RWPE1 (cell line): ENCODE data around the gene CALML6.

Experiments
- CTCF ChIA-PET: fragments of 350-600 bp; sonication (Branson Sonifier 250); formaldehyde crosslinking; extraction: SDS; loops from one replicate; lab custom pipeline; 2021; lab: Yijun Ruan, JAX
- POLR2A ChIA-PET: fragments of 400-600 bp; formaldehyde crosslinking; extraction: SDS; loops from one replicate; lab custom pipeline; 2020; ENCODE audit warnings: antibody characterized with exemption; ENCODE audit not compliant: low non-redundant PET; lab: Yijun Ruan, JAX
- DNase-seq: peaks from one replicate; pipeline ENCODE4 v3.0.0; 2012; ENCODE audit warnings: low spot score
- H3K27ac ChIP-seq: fragments of 450-650 bp; 2 replicates; pipeline ENCODE4 v1.5.1; 2017
- TF ChIP-seq, protein P1 (sequence below): fragments of 450-650 bp; conservative IDR thresholded peaks from 2 replicates; pipeline ENCODE4 v1.5.1; 2017; ENCODE audit warnings: low read depth, mild to moderate bottlenecking

The CALML6 gene

DNA sequence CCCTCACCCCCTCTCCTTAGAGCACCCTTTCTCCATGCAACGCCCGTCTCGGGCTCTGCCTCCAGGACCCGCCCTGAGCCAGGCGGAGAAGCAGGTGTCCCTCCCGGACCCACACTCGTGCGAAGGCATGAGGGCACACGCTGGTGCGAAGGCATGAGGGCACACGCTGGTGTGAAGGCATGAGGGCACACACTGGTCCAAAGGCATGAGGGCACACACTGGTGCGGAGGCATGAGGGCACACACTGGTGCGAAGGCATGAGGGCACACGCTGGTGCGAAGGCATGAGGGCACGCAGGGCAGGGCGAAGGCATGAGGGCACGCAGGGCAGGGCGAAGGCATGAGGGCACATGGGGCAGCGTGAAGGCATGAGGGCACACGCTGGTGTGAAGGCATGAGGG, 9.8 kb downstream of the CALML6 start:
- CTCF ChIA-PET: interaction anchor here (0.7 kb wide), 1 partner anchor 121 kb away, joined by 3 read pairs; no protein-coding TSS in a partner anchor
- no peak overlapping the region for H3K27ac ChIP-seq
- DNase-seq: no peak
- TF ChIP-seq, protein P1, sequence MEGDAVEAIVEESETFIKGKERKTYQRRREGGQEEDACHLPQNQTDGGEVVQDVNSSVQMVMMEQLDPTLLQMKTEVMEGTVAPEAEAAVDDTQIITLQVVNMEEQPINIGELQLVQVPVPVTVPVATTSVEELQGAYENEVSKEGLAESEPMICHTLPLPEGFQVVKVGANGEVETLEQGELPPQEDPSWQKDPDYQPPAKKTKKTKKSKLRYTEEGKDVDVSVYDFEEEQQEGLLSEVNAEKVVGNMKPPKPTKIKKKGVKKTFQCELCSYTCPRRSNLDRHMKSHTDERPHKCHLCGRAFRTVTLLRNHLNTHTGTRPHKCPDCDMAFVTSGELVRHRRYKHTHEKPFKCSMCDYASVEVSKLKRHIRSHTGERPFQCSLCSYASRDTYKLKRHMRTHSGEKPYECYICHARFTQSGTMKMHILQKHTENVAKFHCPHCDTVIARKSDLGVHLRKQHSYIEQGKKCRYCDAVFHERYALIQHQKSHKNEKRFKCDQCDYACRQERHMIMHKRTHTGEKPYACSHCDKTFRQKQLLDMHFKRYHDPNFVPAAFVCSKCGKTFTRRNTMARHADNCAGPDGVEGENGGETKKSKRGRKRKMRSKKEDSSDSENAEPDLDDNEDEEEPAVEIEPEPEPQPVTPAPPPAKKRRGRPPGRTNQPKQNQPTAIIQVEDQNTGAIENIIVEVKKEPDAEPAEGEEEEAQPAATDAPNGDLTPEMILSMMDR: no peak
- POLR2A ChIA-PET: no interaction called here

DNA sequence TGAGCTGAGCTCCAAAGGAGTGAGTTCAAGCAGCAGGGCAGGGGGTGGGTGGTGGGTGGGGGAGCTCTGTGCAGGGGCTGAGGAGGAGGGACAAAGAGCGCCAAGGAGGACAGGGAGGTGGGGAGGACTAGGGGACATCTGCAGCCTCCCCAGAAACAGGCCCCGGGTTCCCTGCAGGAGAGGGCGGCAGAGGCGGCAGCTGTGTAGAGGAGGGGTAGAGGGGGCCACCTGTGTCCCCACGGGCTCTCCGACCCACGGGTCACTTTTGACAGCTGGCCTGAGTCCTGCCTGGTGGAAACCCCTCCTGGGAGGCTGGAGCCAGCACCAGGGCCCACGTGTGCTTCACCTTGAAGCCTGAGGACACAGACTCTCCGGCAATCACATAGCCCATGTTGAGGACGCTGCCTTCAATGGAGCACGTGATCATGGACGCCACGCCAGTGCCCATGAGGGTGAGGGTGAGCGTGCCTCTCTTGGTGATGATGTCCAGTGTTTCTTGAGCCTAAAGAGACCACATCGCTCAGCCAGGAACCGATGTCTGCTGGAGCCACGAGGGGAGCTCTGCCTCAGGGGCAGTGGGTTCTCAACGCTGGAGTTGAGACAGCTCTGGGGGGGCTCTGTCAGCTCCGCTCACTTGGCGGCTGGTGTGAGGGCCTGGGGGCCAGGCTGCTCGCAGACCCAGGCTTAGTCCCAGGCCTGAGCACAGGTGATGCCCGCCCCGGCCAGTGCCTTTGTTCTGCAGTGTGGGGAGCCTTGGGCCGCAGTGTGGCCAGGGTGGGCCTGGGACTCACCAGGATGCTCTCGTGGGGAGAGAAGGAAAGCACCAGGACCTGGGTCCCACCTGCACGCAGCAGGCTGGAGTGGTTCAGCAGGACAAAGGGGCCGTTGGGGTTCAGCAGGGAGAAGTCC, 10.6 kb downstream of the CALML6 start:
- CTCF ChIA-PET: interaction anchor here (0.7 to 2.1 kb wide), 3 partner anchors 119 to 178 kb away, joined by 3 to 5 read pairs (median 3); no protein-coding TSS in a partner anchor
- DNase-seq: no peak
- H3K27ac ChIP-seq: no peak overlapping the region
- POLR2A ChIA-PET: no interaction called here
- TF ChIP-seq, protein P1: no peak

DNA sequence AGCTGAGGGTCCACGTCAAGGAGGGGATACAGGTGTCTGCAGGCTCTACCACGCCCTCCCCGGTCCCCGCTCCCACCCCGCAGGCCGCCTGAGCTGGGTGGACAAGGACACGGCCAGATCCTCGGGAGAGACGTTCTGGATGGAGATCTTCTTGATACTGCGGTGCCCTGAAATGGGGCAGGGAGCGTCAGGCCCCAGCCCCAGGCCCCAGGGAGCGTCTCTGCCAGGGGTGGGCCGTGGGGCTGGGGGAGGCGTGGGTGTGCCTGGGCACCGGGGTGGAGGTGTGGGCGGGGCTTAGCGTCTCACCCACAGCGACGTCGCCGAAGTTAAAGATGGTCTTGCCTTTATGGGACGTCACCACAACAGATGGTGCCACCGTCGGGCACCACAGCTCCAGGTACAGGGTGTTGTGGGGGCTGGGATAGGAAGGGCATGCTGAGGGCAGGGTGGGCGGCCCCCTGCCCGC, 11.3 kb downstream of the CALML6 start:
- TF ChIP-seq, protein P1: no peak
- ChIA-PET POLR2A (no interaction called here), CTCF (interaction anchor here (2.1 kb wide), 1 partner anchor 119 kb away, joined by 5 read pairs; no protein-coding TSS in a partner anchor)
- DNase-seq: no peak
- no peak overlapping the region for H3K27ac ChIP-seq

DNA sequence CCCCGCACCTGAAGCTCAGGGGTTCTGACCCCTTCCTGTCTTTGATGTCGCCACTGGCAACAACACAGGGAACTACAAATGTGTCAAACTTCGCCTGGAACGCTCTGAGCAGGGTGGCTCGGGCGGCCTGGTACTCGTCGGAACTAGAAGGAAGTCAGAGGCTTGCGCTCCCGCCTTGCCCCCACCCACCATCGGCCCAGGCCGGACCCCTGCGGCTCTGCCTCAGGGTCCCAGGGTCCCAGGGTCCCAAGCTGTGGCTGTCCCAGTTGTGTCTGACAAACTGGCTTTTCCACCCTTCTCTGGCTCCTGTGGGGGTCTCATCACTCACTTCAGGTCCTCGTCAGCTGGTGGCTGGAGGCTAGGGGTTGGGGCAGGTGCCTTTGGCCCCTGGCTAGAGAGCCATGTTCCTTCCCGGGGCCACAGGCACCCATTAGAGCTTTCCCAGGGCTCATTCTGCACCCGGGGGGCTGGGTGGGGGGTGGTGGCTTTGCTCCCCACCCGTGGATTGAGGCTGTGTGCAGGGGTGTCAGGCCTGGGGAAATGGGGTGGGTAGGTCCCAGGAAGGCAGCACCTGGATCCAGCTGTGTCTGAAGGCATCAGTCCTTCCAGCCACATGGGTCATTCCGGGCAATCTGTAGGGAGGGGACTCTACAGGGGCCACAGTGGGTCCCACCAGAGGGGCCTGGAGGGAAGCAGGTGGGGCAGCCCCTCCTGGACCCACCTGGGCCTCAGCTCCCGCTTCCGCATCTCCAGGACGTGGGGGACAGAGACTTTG, 12.0 kb downstream of the CALML6 start:
- ChIA-PET POLR2A (no interaction called here), CTCF (interaction anchor here (2.1 kb wide), 1 partner anchor 118 kb away, joined by 5 read pairs; no protein-coding TSS in a partner anchor)
- no peak overlapping the region for H3K27ac ChIP-seq
- no peak for DNase-seq
- TF ChIP-seq, protein P1: no peak

DNA sequence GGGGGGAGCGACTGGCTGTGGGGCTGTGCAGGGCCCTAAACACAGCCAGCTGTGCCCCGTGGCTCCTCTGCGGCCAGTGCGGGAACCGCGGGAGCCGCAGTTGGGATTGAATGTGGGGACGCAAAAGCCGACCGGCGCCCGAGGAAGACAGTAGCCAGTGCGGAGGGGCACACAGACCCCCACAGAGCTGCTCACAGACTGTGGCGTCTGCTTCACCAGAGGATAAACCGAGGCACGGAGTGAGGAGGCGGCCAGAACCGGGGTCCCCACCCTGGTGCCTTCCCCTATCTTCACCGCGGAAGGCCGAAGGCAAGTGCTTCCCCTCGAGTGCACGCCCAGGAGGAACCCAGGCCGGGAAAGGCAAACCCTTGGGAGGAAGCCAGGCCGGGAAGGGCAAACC, 12.7 kb downstream of the CALML6 start:
- CTCF ChIA-PET: interaction anchor here (2.1 kb wide), 1 partner anchor 117 kb away, joined by 5 read pairs; no protein-coding TSS in a partner anchor
- no peak for DNase-seq
- POLR2A ChIA-PET: interaction anchor here (0.6 kb wide), 1 partner anchor 122 kb away, joined by 4 read pairs; no protein-coding TSS in a partner anchor
- TF ChIP-seq, protein P1: no peak
- H3K27ac ChIP-seq: no peak overlapping the region
